Ishikawa (cell line): Measurements from ENCODE around the gene IL13RA2.

Experiments used
- CEBPB ChIP-seq: IDR thresholded peaks from 2 replicates; pipeline ENCODE4 v1.6.1; 2012
- EGR1 ChIP-seq: IDR thresholded peaks from 2 replicates; pipeline ENCODE4 v1.6.1; 2012
- EP300 ChIP-seq: IDR thresholded peaks from 2 replicates; pipeline ENCODE4 v1.6.1; 2012; ENCODE audit warnings: borderline replicate concordance
- RAD21 ChIP-seq: IDR thresholded peaks from 2 replicates; pipeline ENCODE4 v1.6.1; 2012; ENCODE audit warnings: low read depth
- TF ChIP-seq, protein P1 (sequence below): IDR thresholded peaks from 2 replicates; pipeline ENCODE4 v1.6.1; 2012; ENCODE audit warnings: low read depth, mild to moderate bottlenecking

DNA sequence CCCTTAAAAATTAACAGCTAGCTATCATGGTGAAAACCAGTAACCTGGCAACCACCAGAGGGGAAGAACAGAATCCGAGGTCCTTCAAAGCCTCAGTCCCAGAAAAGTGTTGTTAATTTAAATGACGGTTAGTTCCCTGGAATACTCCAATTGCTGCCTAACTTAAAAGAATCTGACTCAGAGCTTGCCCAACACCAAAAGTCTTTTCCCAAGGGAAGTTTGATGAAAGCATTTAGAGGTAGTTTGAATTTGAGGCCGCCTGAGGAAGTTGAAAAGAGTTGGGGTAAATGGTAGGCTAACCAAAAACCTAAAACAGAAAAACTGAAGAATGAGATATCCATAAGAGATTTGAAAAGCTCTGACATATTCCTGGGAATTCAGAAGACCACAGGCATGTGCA lies 46.6 kb downstream of the IL13RA2 start:
- no peak for TF ChIP-seq EGR1
- TF ChIP-seq EP300: no peak
- TF ChIP-seq RAD21: no peak
- TF ChIP-seq, protein P1, sequence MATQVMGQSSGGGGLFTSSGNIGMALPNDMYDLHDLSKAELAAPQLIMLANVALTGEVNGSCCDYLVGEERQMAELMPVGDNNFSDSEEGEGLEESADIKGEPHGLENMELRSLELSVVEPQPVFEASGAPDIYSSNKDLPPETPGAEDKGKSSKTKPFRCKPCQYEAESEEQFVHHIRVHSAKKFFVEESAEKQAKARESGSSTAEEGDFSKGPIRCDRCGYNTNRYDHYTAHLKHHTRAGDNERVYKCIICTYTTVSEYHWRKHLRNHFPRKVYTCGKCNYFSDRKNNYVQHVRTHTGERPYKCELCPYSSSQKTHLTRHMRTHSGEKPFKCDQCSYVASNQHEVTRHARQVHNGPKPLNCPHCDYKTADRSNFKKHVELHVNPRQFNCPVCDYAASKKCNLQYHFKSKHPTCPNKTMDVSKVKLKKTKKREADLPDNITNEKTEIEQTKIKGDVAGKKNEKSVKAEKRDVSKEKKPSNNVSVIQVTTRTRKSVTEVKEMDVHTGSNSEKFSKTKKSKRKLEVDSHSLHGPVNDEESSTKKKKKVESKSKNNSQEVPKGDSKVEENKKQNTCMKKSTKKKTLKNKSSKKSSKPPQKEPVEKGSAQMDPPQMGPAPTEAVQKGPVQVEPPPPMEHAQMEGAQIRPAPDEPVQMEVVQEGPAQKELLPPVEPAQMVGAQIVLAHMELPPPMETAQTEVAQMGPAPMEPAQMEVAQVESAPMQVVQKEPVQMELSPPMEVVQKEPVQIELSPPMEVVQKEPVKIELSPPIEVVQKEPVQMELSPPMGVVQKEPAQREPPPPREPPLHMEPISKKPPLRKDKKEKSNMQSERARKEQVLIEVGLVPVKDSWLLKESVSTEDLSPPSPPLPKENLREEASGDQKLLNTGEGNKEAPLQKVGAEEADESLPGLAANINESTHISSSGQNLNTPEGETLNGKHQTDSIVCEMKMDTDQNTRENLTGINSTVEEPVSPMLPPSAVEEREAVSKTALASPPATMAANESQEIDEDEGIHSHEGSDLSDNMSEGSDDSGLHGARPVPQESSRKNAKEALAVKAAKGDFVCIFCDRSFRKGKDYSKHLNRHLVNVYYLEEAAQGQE: no peak
- no peak for TF ChIP-seq CEBPB
